Naive B cell (primary cell): ENCODE results near the gene CAMKMT. TPM values are rescaled to one million over a fixed set of nuclear protein-coding genes. Genes with fewer than 3 reads are reported as not detected.

Experiments used
- ATAC-seq, 2 donors: fragments of 150-1000 bp; cut with Tn5 transposase; 2 replicates each; pipeline ENCODE4 v1.10.0; 2021; ENCODE audit warnings: low read depth in 2 of 2, mild to moderate bottlenecking in 2 of 2, moderate library complexity in 2 of 2
- DNase-seq: peaks from one replicate; pipeline ENCODE4 v3.0.0; 2022
- H3K27ac Mint-ChIP-seq, 6 donors: one replicate each; pipeline ENCODE4 v1.8.0; 2020 to 2022; ENCODE audit warnings: mild to moderate bottlenecking in 6 of 6, mixed read lengths in 6 of 6, moderate library complexity in 5 of 6, inconsistent platforms in 2 of 6
- H3K27me3 Mint-ChIP-seq, 3 donors: one replicate each; pipeline ENCODE4 v1.8.0; 2021 to 2022; ENCODE audit warnings: mixed read lengths in 3 of 3, mild to moderate bottlenecking in 1 of 3
- H3K36me3 Mint-ChIP-seq, 2 donors: one replicate each; pipeline ENCODE4 v1.8.0; 2020 to 2022; ENCODE audit warnings: mixed read lengths in 2 of 2, inconsistent platforms in 1 of 2, mild to moderate bottlenecking in 1 of 2
- H3K4me1 Mint-ChIP-seq, 3 donors: one replicate each; pipeline ENCODE4 v1.8.0; 2020 to 2022; ENCODE audit warnings: mixed read lengths in 3 of 3, inconsistent platforms in 1 of 3, mild to moderate bottlenecking in 1 of 3, moderate library complexity in 1 of 3
- H3K4me3 Mint-ChIP-seq, 8 donors: one replicate each; pipeline ENCODE4 v1.8.0; 2020 to 2022; ENCODE audit warnings: mild to moderate bottlenecking in 8 of 8, mixed read lengths in 8 of 8, moderate library complexity in 8 of 8, inconsistent platforms in 2 of 8
- H3K9me3 Mint-ChIP-seq, 7 donors: one replicate each; pipeline ENCODE4 v1.8.0; 2020 to 2022; ENCODE audit warnings: mixed read lengths in 7 of 7, mild to moderate bottlenecking in 5 of 7, inconsistent platforms in 2 of 7, moderate library complexity in 1 of 7
- polyA plus RNA-seq, 6 donors: library from polyadenylated mRNA; unstranded; fragments of 300-500 nt; fragmentation: Illumina TruSeq; gene quantifications; one replicate each; pipeline ENCODE4 v1.2.3, GENCODE V29; 2021; ENCODE audit warnings: low read depth in 6 of 6

CAMKMT gene
- polyA plus RNA-seq, 6 donors from 2014 or later, result 10.0 to 15.8 (median 12.4) TPM

- ATAC-seq (no peak), DNase-seq (no peak)
- Mint-ChIP-seq H3K27ac (no peak overlapping the region), H3K4me1 (no peaks in the 10 kb centered on the region), H3K9me3 (no peaks in the 10 kb centered on the region), H3K27me3 (no peaks in the 10 kb centered on the region), H3K4me3 (no peak overlapping the region), H3K36me3 (no peaks in the 10 kb centered on the region)
These were observed 290.2 kb downstream of the CAMKMT start for GRCh38 chr2:44651974-44652373.

GRCh38 chr2:44652701-44653100 is 291.0 kb downstream of the CAMKMT start:
- no peak overlapping the region for H3K27ac Mint-ChIP-seq
- no peaks in the 10 kb centered on the region for H3K4me1 Mint-ChIP-seq
- no peak overlapping the region for H3K4me3 Mint-ChIP-seq
- no peak for DNase-seq
- no peak for ATAC-seq
- H3K36me3 Mint-ChIP-seq, result no peaks in the 10 kb centered on the region
- H3K27me3 Mint-ChIP-seq, result no peaks in the 10 kb centered on the region
- H3K9me3 Mint-ChIP-seq, result no peaks in the 10 kb centered on the region

- no peak for ATAC-seq
- Mint-ChIP-seq H3K27ac (no peak overlapping the region), H3K36me3 (no peaks in the 10 kb centered on the region), H3K4me1 (no peaks in the 10 kb centered on the region), H3K4me3 (no peak overlapping the region), H3K9me3 (no peaks in the 10 kb centered on the region), H3K27me3 (no peaks in the 10 kb centered on the region)
- DNase-seq, result no peak
These were observed 293.7 kb downstream of the CAMKMT start for GRCh38 chr2:44655401-44655864.

- Mint-ChIP-seq H3K27ac (no peak overlapping the region), H3K27me3 (no peaks in the 10 kb centered on the region), H3K36me3 (no peaks in the 10 kb centered on the region), H3K9me3 (no peaks in the 10 kb centered on the region), H3K4me1 (no peaks in the 10 kb centered on the region), H3K4me3 (no peak overlapping the region)
- DNase-seq (no peak), ATAC-seq (no peak)
These were observed 294.7 kb downstream of the CAMKMT start for GRCh38 chr2:44656460-44656859.

GRCh38 chr2:44663471-44664073 is 301.8 kb downstream of the CAMKMT start:
- Mint-ChIP-seq H3K27ac (no peak overlapping the region), H3K4me1 (peaks cover 6 to 12% (median 11%) of the 10 kb centered on the region in 3 donors), H3K36me3 (peaks cover 0 to 15% of the 10 kb centered on the region in 2 donors), H3K9me3 (no peaks in the 10 kb centered on the region), H3K27me3 (no peaks in the 10 kb centered on the region), H3K4me3 (no peak overlapping the region)
- no peak for DNase-seq
- no peak for ATAC-seq

- Mint-ChIP-seq H3K4me1 (peaks cover 20 to 26% (median 24%) of the 10 kb centered on the region in 3 donors), H3K4me3 (peak overlapping the region in 1 of 8 donors; percentile 69), H3K36me3 (peaks cover 0 to 15% of the 10 kb centered on the region in 2 donors), H3K27ac (peak overlapping the region in 1 of 6 donors; percentile 3), H3K9me3 (no peaks in the 10 kb centered on the region), H3K27me3 (no peaks in the 10 kb centered on the region)
- ATAC-seq (no peak), DNase-seq (no peak)
These were observed 306.6 kb downstream of the CAMKMT start for GRCh38 chr2:44668336-44668735.

- peaks cover 0 to 15% of the 10 kb centered on the region in 2 donors for H3K36me3 Mint-ChIP-seq
- no peaks in the 10 kb centered on the region for H3K27me3 Mint-ChIP-seq
- no peak overlapping the region for H3K27ac Mint-ChIP-seq
- H3K4me1 Mint-ChIP-seq, result peaks cover 24 to 33% (median 25%) of the 10 kb centered on the region in 3 donors
- no peak overlapping the region for H3K4me3 Mint-ChIP-seq
- ATAC-seq (no peak), DNase-seq (no peak)
- no peaks in the 10 kb centered on the region for H3K9me3 Mint-ChIP-seq
These were observed 309.5 kb downstream of the CAMKMT start for GRCh38 chr2:44671276-44671675.

- peaks cover 24 to 33% (median 25%) of the 10 kb centered on the region in 3 donors for H3K4me1 Mint-ChIP-seq
- no peaks in the 10 kb centered on the region for H3K27me3 Mint-ChIP-seq
- ATAC-seq (no peak), DNase-seq (no peak)
- H3K36me3 Mint-ChIP-seq, result peaks cover 0 to 15% of the 10 kb centered on the region in 2 donors
- H3K27ac Mint-ChIP-seq, result no peak overlapping the region
- H3K9me3 Mint-ChIP-seq, result no peaks in the 10 kb centered on the region
- no peak overlapping the region for H3K4me3 Mint-ChIP-seq
These were observed 310.2 kb downstream of the CAMKMT start for GRCh38 chr2:44671916-44672315.

- Mint-ChIP-seq H3K4me3 (no peak overlapping the region), H3K4me1 (peaks cover 22 to 33% (median 24%) of the 10 kb centered on the region in 3 donors), H3K27ac (no peak overlapping the region), H3K9me3 (no peaks in the 10 kb centered on the region), H3K27me3 (no peaks in the 10 kb centered on the region), H3K36me3 (peaks cover 0 to 11% of the 10 kb centered on the region in 2 donors)
- ATAC-seq, result no peak
- DNase-seq, result no peak
These were observed 310.7 kb downstream of the CAMKMT start for GRCh38 chr2:44672431-44672830.

- Mint-ChIP-seq H3K27ac (no peak overlapping the region), H3K4me1 (peaks cover 13 to 24% (median 15%) of the 10 kb centered on the region in 3 donors), H3K36me3 (no peaks in the 10 kb centered on the region), H3K9me3 (no peaks in the 10 kb centered on the region), H3K4me3 (no peak overlapping the region), H3K27me3 (peaks cover 0 to 4% (median 0%) of the 10 kb centered on the region in 3 donors)
- no peak for ATAC-seq
- DNase-seq, result no peak
These were observed 312.9 kb downstream of the CAMKMT start for GRCh38 chr2:44674473-44675284.

GRCh38 chr2:44676379-44676778 is 314.6 kb downstream of the CAMKMT start:
- ATAC-seq, result no peak
- Mint-ChIP-seq H3K4me3 (no peak overlapping the region), H3K27me3 (peaks cover 0 to 4% (median 0%) of the 10 kb centered on the region in 3 donors), H3K27ac (no peak overlapping the region), H3K4me1 (peaks cover 10 to 16% (median 12%) of the 10 kb centered on the region in 3 donors), H3K9me3 (no peaks in the 10 kb centered on the region), H3K36me3 (peaks cover 0 to 4% of the 10 kb centered on the region in 2 donors)
- no peak for DNase-seq

GRCh38 chr2:44679584-44679983 is 317.8 kb downstream of the CAMKMT start:
- H3K4me3 Mint-ChIP-seq, result no peak overlapping the region
- peaks cover 0 to 4% of the 10 kb centered on the region in 2 donors for H3K36me3 Mint-ChIP-seq
- peaks cover 0 to 2% (median 0%) of the 10 kb centered on the region in 3 donors for H3K4me1 Mint-ChIP-seq
- H3K9me3 Mint-ChIP-seq, result no peaks in the 10 kb centered on the region
- DNase-seq, result no peak
- peaks cover 0 to 4% (median 0%) of the 10 kb centered on the region in 3 donors for H3K27me3 Mint-ChIP-seq
- no peak overlapping the region for H3K27ac Mint-ChIP-seq
- no peak for ATAC-seq

GRCh38 chr2:44679990-44680389 is 318.2 kb downstream of the CAMKMT start:
- Mint-ChIP-seq H3K27ac (peak overlapping the region in 1 of 6 donors; percentile 45), H3K27me3 (peaks cover 0 to 4% (median 0%) of the 10 kb centered on the region in 3 donors), H3K9me3 (no peaks in the 10 kb centered on the region), H3K4me3 (no peak overlapping the region), H3K4me1 (peaks cover 0 to 5% (median 0%) of the 10 kb centered on the region in 3 donors), H3K36me3 (peaks cover 0 to 4% of the 10 kb centered on the region in 2 donors)
- no peak for DNase-seq
- no peak for ATAC-seq
